ENCODE measurements around the gene TMEM87B. TPM values are rescaled to one million over a fixed set of nuclear protein-coding genes. Genes with fewer than 3 reads are reported as not detected.
"Not testable (repeated sequence)": the region's sequence is repeated elsewhere in the genome, so short reads cannot be mapped to it uniquely, and the experiment has no call there.

Gene TMEM87B
- polyA plus RNA-seq, 4 donors, result 22.4 to 28.2 (median 22.9) TPM

DNA sequence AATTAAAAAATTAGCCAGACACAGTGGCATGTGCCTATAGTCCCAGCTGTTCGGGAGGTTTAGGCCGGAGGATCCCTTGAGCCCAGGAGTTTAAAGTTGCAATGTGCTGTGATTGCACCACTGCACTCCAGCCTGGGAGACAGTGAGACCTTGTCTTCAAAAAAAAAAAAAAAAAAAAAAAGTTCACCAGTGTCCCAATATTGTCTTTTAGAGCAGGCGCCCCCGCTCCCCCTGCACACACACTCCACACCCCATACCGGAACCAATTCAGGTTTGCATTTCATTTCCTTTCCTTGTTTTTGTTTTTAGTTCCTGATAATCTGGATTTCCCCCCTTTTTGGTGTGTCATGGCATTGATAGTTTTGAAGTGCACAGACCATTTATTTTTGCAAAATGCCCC lies 10.4 kb downstream of the TMEM87B start:
- no peak for DNase-seq (ENCODE audit: low read depth in 4 of 4, low spot score in 3 of 4)

DNA sequence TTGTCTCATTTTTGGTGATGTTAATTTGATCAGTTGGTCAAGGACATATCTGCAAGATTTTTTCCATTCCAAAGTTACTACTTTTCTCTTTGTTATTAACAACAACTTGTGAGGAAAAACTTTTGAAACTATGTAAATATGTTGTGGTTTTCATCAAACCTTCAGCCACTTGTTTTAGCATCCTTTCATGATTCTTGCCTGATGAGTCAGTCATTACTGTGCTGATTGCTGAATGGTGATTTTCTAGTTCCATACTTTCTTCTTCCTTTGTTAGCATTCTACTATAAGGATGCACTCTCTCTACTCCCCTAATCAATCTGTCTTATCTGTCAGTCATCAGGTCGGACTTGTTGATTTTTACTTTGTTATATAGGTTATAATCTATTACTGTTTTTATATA lies 10.9 kb downstream of the TMEM87B start:
- no peak for DNase-seq (ENCODE audit: low read depth in 4 of 4, low spot score in 3 of 4)

DNA sequence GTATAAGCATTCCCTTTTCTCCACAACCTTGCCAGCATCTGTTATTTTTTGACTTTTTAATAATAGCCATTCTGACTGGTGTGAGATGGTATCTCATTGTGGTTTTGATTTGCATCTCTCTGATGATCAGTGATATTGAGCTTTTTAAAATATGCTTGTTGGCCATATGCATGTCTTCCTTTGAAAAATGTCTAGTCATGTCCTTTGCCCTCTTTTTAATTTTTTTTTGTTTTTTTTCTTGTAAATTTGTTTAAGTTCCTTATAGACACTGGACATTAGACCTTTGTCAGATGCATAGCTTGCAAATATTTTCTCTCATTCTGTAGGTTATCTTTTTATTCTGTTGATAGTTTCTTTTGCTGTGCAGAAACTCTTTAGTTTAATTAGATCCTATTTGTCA lies 14.7 kb downstream of the TMEM87B start:
- DNase-seq (ENCODE audit: low read depth in 4 of 4, low spot score in 3 of 4), result not testable (repeated sequence)

DNA sequence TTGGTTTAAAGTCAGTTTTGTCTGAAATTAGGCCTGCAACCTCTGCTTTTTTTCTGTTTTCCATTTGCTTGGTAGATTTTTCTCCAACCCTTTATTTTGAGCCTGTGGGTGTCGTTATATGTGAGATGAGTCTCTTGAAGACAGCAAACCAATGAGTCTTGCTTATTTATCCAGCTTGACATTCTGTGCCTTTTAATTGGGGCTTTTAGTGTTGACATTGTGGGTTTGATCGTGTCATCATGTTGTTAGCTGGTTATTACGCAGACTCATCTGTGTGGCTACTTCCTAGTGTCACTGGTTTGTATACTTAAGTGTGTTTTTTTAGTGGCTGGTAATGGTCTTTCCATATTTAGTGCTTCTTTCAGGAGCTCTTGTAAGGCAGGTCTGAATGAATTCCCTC lies 18.8 kb downstream of the TMEM87B start:
- no peak for DNase-seq (ENCODE audit: low read depth in 4 of 4, low spot score in 3 of 4)

DNA sequence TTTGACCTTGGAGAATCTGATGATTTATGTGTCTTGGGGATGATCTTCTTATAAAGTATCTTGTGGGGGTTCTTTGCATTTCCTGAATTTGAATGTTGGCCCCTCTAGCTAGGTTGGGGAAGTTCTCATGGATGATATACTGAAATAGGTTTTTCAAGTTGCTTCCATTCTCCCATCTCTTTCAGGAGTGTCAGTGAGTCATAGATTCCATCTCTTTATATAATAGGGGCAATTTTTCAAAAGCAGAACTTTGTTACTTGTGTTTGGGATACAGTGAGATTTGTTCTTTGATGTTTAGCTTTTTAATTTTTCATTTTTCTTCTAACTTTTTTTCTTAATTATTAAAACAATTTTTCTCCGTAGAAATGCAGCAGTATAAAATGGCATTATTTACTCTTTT lies 19.4 kb downstream of the TMEM87B start:
- DNase-seq (ENCODE audit: low read depth in 4 of 4, low spot score in 3 of 4), result no peak

DNA sequence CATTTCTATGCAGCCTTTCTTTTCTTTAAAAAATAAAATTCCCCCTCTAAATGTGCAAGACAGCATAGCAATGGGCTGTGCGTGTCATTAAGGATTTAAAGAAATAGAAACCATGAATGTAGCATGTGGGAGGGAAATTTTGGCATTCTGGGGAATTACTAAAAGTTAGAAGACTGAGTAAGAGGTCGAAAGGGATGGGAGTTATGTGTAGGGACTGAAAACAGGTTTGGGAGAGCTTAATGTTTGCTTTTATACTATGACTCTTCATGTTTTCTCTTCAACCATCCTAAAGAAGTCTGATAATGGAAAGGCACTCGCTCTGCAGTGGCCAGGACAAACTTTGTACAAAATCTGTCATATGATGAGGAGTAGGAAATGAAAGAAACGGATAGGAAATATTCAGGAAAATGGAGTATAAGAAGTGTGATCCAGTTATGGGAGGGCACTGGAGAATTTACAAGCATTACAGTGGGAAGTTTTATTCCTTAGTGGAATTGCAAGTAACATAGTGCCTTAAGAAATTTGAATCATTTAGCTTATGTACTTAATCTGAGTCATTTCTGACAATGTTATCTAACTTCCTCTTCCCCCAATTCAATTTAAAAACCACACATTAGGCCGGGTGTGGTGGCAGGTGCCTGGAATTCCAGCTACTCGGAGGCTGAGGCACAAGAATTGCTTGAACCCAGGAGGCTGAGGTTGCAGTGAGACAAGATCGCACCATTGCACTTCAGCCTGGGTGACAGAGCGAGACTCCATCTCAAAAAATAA lies 20.6 kb downstream of the TMEM87B start:
- DNase-seq (ENCODE audit: low read depth in 4 of 4, low spot score in 3 of 4), result no peak

DNA sequence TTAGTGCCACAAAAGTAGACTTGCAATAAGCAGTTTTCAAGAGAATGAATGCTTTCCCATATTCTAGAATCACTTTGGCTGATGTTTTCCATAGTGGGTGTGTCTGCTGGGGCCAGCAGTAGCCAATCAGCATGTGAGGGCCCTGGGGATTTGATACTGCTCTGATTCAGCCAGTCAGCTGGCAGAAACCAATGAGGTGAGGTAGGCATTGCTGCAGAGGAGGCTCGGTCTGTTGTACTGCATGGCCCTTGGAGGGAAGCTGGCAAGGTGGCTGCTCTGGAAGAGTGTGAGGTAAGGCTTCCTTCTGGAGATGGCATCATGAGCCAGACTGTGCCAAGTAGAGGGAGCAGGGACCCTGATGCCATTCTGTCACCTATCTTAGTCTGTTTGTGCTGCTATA lies 22.7 kb downstream of the TMEM87B start:
- DNase-seq (ENCODE audit: low read depth in 4 of 4, low spot score in 3 of 4), result no peak

DNA sequence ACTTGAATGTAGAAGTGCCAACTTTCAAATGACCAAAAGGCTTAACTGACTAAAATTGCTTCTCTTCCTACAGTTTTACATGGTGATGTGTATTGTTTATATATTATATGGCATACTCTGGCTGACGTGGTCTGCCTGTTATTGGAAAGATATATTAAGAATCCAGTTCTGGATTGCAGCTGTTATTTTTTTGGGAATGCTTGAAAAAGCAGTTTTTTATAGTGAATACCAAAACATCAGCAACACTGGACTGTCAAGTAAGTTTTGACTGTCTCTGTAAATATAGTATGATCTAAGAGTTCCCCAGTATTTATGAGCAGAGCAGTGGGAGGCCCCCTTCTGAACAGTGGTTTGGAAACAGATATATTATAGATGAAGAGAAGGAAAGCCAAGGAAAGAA lies 26.2 kb downstream of the TMEM87B start:
- no peak for DNase-seq (ENCODE audit: low read depth in 4 of 4, low spot score in 3 of 4)

DNA sequence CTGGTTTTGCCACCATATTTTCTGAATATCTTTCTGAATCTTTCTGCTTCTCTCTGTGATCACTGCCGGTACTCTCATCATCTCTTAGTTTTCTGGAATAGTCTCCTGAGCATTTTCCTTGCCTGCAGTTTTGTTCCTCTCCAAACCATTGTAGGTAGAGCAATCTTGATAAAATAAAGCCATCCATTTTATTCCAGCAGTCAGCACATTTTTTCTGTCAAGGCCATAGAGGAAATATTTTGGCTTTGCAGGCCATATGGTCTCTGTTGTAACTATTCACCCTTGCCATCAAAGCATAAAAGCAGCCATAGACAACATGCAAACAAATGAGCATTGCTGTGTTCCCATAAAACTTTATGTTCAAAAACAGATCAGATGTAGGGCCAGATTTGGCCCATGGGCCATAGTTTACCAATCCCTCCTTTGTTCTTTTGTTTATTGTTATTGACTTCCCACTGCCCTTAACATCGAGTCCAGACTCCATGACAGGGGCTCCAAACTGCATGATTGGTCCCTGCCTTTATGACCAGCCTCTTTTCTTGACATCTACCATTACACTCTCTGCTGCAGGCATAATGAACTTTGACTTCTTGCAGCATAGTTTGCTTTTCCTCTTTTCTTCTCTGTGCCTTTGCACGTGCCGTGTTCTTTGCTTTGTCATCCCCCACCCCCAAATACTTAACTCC lies 29.8 kb downstream of the TMEM87B start:
- DNase-seq (ENCODE audit: low read depth in 4 of 4, low spot score in 3 of 4), result peak in 3 of 4 donors; percentile 17 to 40 (median 26)

DNA sequence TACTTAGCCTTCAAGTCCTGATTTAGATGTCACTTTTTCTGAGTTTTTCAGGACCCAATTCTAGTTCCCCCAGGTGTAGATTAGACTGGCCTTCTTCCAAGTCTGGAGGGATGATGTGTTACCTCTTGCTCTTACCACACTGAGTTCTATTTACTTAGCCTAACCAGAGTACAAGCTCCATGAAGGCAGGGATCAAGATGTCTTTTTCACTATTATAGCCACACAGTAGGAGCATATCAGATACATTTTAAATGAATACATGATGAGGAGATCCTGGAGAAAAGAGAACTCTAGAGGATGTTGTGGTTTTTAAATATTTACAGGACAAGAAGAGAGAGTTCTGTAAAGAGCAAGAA lies 30.3 kb downstream of the TMEM87B start:
- DNase-seq (ENCODE audit: low read depth in 4 of 4, low spot score in 3 of 4), result no peak

DNA sequence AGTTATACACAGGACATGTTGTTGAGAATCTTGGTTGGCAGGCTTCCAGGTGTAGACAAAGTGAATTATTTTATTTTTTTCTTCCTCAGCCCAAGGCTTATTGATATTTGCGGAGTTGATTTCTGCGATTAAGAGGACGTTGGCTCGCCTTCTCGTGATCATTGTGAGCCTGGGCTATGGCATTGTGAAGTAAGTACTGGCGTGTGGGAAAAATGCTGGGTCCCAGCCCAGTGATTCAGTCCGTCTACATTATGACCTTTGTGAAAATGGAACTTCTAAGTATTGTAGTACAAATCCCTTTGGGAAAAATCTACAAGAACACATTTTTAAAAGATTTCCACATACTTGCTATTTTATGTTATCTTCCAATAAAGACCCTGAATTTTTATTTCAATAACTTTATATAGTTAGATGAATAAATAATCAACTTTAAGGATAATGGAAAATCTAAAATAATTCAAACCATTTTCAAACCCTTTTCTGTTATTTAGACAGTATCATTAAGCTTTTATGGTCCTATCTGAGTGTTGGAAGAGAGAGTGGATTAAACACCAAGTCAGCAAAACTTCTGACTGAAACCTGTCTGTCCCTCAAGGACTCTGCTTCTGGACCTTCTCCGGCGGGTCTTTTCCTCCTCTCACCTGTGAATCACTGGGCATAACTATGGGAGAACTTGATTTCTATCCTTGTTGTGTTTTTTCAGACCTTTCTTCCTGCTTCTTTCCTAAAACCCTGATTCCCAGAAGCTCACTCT lies 31.0 kb downstream of the TMEM87B start:
- DNase-seq (ENCODE audit: low read depth in 4 of 4, low spot score in 3 of 4), result no peak

DNA sequence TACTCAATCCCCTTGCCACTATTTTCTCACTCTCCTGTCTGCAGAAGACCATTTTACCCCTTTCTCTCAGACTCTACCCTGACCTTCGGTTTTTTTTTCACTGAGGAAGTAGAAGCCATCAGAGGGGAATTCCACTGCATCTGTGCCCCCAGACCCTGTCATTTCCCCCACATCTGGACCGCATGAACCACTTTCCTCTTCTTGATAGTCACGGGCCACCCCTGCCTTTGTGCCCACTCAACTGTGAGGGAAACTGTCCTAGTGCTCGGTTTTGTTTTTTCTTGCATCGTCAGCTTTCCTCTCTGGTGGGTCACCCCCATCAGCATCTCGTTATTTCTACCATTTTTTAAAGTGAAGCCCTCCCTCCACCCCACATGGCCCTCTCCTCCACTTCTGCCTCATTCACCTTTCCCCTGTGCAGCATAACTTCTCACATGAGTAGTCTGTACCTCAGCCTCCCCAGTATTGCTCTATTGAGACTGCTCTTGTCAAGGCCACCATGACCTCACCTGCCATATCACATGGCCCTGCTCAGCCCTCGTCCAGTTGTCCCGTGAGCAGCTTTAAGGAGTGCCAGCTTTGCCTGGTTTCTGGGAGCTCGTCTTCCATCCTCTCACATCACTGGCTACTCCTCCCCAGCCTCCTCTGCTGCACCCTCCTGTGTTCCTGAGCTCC lies 32.4 kb downstream of the TMEM87B start:
- no peak for DNase-seq (ENCODE audit: low read depth in 4 of 4, low spot score in 3 of 4)

DNA sequence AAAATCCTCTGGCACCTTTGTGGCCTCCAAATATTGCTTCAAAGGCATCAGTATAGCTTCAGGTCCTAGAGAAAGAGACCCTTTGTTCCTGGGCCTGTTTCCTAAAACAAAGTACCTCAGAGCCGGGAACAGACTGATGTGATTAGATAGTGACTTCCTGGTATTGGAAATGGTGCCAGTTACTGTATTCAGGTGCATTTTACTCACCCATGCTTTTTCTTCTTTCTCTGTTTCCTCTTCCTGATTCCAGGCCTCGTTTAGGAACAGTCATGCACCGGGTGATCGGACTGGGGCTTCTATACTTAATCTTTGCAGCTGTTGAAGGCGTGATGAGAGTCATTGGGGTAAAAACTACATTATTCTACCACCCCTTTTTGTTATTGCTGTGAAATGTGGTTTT lies 34.3 kb downstream of the TMEM87B start:
- DNase-seq (ENCODE audit: low read depth in 4 of 4, low spot score in 3 of 4), result no peak

DNA sequence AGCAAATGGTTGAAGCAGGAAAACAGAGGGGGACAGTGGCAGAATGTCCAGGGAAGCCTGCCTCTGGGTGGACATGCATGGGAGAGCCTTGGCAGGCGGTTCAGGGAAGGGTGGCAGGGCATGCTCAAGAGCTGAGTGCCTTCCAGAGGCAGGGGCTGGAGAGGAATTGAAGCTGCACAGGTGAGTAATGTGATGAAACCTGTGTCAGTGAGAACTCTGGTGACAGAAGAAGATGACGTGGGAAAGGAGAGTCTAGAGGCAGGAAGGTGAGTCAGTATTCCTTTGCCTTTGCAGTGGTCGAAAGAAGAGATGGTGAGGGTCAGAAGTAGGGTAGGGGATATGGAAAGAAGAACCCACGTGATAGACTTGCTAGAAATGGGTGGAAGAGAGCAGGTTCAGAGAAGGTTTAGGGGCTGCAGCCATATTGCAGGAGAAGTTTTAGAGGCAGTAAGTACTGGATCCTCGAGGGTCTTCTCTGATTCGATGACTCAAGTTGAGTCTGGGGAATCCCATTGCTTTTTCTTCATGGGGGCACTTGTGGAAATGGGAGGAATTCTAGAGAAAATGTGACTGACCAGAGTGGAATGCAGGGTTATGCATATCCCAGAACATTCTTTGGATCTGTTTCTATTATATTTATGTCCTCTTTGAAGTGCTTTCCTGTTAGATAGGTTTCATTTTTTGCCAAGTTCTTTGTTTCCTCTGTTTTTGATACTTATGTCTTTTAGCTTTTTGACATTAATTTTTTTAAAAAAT lies 37.4 kb downstream of the TMEM87B start:
- DNase-seq (ENCODE audit: low read depth in 4 of 4, low spot score in 3 of 4), result no peak

DNA sequence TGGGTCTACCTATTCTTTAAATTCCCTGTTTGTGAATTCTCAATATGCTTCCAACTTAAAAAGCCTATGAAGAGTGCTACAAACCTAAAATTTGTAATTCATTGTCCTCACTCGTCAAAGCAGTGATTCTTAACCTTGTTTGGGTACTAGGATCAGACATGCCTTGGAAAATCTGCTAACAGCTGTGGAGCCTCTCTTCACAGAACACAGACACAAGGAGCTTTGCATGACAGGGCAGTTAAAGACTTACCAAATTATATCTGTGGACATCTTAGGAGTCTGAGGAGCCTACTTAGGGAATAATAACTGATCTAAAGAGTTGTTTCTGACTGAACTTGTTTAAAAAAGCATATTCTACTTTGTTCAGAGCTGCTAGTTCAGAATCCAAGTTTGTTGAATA lies 38.1 kb downstream of the TMEM87B start:
- no peak for DNase-seq (ENCODE audit: low read depth in 4 of 4, low spot score in 3 of 4)

DNA sequence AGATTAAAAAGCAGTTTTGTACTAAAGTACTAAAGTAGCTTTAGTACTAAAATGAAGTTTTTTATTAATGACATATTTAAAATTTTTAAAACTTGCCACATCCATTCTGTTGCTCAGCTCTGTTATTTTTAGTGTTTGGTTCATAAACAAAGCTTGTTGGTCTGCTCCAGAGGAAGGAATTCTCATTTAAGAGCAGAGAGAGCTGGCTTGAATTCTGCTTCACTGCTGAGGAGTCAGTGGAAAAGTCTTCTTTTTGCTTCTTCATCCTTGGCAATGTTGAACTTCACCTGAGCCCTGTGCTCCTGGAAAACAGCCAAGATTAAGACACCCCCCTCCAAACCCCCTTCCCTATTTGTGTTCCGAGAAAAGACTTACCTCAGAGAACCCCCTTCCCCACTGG lies 40.6 kb downstream of the TMEM87B start:
- DNase-seq (ENCODE audit: low read depth in 4 of 4, low spot score in 3 of 4), result no peak

DNA sequence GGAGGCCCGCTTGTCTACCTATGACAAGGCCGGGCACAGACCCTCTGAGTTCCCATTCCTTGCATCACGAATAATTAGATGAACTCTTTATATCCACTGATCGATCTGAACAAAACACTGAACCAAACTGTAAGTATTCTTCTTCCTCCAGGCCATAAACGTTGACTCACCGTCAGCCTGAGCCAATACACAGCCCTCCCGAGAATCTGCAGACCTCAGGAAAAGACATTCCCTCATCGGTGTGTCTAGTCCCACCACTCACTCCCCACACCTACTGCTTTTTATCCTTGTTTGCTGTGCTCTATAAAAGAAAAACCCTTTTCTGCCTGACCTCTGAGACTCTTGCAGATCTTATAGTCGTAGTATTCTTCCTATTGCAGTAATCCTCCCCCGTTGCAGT lies 41.0 kb downstream of the TMEM87B start:
- no peak for DNase-seq (ENCODE audit: low read depth in 4 of 4, low spot score in 3 of 4)

DNA sequence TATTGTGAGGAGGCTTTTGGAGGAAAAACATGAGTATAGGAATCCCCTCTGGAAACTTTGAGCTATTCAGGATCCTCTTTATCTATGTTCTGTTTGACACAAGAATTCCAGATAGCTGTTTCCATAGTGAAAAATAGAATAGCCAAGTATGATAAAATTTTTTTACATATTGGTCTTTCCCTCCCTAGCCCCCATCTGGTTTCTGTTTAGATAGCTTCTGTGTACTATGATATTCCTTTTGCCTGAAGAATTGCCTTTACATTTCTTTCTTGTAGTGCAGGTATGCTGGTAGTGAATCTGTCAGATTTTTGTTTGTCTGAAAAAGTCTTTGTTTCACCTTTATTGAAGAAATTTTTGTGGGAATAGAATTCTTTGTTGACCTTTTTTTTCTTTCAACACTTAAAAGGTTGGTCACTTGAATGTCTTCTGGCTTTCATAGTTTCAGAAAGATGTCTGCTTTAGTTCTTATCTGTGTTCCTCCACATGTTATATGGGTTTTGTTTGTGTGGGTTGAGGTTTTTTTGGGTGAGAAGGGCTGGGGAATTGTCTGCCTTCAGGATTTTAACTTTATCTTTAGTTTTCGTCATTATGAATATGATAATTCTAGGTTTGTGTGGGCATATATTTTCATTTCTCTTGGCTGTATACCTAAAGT lies 53.2 kb downstream of the TMEM87B start:
- no peak for DNase-seq (ENCODE audit: low read depth in 4 of 4, low spot score in 3 of 4)

DNA sequence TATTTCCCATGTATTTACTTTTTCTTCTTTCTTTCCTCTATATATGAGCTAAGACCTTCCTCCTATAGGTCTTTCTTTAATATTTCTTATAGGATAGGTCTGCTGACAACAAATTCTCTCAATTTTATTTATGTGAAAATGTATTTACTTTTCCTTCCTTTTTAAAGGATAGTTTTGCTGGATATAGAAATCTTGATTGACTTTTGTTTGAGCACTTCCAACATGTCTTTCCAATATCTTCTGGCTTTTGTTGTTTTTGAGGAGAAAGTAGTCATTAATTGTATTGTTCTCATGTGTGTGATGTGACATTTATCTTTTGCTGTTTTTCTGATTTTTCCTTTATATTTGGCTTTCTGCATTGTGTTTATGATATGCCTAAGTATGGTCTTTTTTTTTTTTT lies 54.2 kb downstream of the TMEM87B start:
- no peak for DNase-seq (ENCODE audit: low read depth in 4 of 4, low spot score in 3 of 4)

DNA sequence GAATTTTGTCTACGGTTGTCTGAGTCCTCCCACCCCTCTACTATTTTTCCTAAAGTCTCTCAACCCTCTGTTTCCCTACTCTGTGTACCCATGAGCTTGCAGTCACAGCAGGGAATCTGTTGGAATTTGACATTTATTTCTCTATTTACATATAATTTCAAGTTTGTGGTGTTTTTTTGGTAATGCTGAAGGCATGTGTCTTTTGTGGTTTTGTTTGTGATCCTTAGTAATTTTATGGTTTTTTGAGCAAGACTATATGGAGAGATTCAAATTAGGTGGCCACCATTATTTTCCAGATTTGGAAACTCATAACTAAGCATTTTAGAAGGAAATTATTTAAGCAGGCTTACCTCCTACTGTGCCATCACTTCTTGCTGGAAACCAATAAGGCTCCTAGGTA lies 55.9 kb downstream of the TMEM87B start:
- DNase-seq (ENCODE audit: low read depth in 4 of 4, low spot score in 3 of 4), result no peak

Measured in left renal pelvis (tissue), 4 donors.